KG1 (cell line): Measurements from ENCODE around the gene CTRB1.
"Not testable (repeated sequence)": the region's sequence is repeated elsewhere in the genome, so short reads cannot be mapped to it uniquely, and the experiment has no call there.

Experiments used
- DNase-seq: peaks from one replicate; lab custom pipeline; 2025; lab: John Stamatoyannopoulos, UW

The CTRB1 gene

GRCh38 chr16:75272629-75273028 is 53.8 kb downstream of the CTRB1 start:
- not testable (repeated sequence) for DNase-seq

- DNase-seq, result no peak
These were observed 54.5 kb downstream of the CTRB1 start for GRCh38 chr16:75273054-75273925.
